CD8-positive, alpha-beta memory T cell (primary cell): ENCODE measurements around the gene ARL6IP5. TPM values are rescaled to one million over a fixed set of nuclear protein-coding genes. Genes with fewer than 3 reads are reported as not detected.

ENCODE experiments used
- CTCF ChIA-PET: fragments of 350-600 bp; sonication (Branson Sonifier 250); formaldehyde crosslinking; loops from one replicate; lab custom pipeline; 2021; ENCODE audit warnings: antibody characterized with exemption; lab: Charles Lee
- POLR2A ChIA-PET: fragments of 350-600 bp; sonication (Branson Sonifier 250); formaldehyde crosslinking; loops from one replicate; lab custom pipeline; 2021; ENCODE audit warnings: antibody characterized with exemption; lab: Charles Lee
- DNase-seq, 5 donors: peaks; one replicate each; pipeline versions ENCODE4 v3.0.0 to v3.0.0-alpha.2; 2020 to 2022; ENCODE audit warnings: mixed read lengths in 1 of 5
- H3K27ac ChIP-seq: one replicate; pipeline ENCODE4 v1.7.0; 2013; ENCODE audit warnings: low read depth, mild to moderate bottlenecking, low read length, moderate library complexity
- H3K27me3 ChIP-seq: 2 replicates; pipeline ENCODE4 v1.7.0; 2013; ENCODE audit warnings: low read length, mild to moderate bottlenecking; ENCODE audit not compliant: insufficient read depth, poor library complexity, severe bottlenecking
- H3K36me3 ChIP-seq: 2 replicates; pipeline ENCODE4 v1.7.0; 2013; ENCODE audit warnings: mild to moderate bottlenecking, low read length, moderate library complexity; ENCODE audit not compliant: insufficient read depth
- H3K4me1 ChIP-seq: 2 replicates; pipeline ENCODE4 v1.7.0; 2013; ENCODE audit warnings: mild to moderate bottlenecking, low read length, moderate library complexity; ENCODE audit not compliant: insufficient read depth
- H3K4me3 ChIP-seq: 2 replicates; pipeline ENCODE4 v1.7.0; 2013; ENCODE audit warnings: mild to moderate bottlenecking, low read length
- H3K9me3 ChIP-seq: 2 replicates; pipeline ENCODE4 v1.7.0; 2013; ENCODE audit warnings: mild to moderate bottlenecking, low read length
- H3K27ac Mint-ChIP-seq, 8 donors: one replicate each; pipeline ENCODE4 v1.8.0; 2020 to 2021; ENCODE audit warnings: mixed read lengths in 8 of 8, mild to moderate bottlenecking in 6 of 8, inconsistent platforms in 3 of 8, moderate library complexity in 3 of 8
- H3K27me3 Mint-ChIP-seq, 2 donors: one replicate each; pipeline ENCODE4 v1.8.0; 2020 to 2021; ENCODE audit warnings: mixed read lengths in 2 of 2, mild to moderate bottlenecking in 1 of 2, moderate library complexity in 1 of 2
- H3K36me3 Mint-ChIP-seq, 3 donors: one replicate each; pipeline ENCODE4 v1.8.0; 2020 to 2021; ENCODE audit warnings: mixed read lengths in 3 of 3, inconsistent platforms in 1 of 3, mild to moderate bottlenecking in 1 of 3
- H3K4me1 Mint-ChIP-seq, 3 donors: one replicate each; pipeline ENCODE4 v1.8.0; 2020 to 2021; ENCODE audit warnings: mixed read lengths in 3 of 3, inconsistent platforms in 1 of 3, mild to moderate bottlenecking in 1 of 3
- H3K4me3 Mint-ChIP-seq, 7 donors: one replicate each; pipeline ENCODE4 v1.8.0; 2020 to 2021; ENCODE audit warnings: mixed read lengths in 7 of 7, mild to moderate bottlenecking in 6 of 7, moderate library complexity in 4 of 7, inconsistent platforms in 2 of 7
- H3K9me3 Mint-ChIP-seq, 5 donors: one replicate each; pipeline ENCODE4 v1.8.0; 2020 to 2022; ENCODE audit warnings: mixed read lengths in 5 of 5, mild to moderate bottlenecking in 3 of 5, moderate library complexity in 2 of 5, inconsistent platforms in 1 of 5
- polyA plus RNA-seq: library from polyadenylated mRNA; unstranded; fragments of 300-500 nt; fragmentation: Illumina TruSeq; gene quantifications from one replicate; pipeline ENCODE4 v1.2.3, GENCODE V29; 2021
- total RNA-seq, 2 experiments: library from RNA; stranded (reverse); gene quantifications; one replicate each; pipeline ENCODE4 v1.2.3, GENCODE V29; 2021

ARL6IP5 gene
- total and polyA plus RNA-seq, 3 experiments from 2014 or later: 121 to 425 (median 124) TPM

DNA sequence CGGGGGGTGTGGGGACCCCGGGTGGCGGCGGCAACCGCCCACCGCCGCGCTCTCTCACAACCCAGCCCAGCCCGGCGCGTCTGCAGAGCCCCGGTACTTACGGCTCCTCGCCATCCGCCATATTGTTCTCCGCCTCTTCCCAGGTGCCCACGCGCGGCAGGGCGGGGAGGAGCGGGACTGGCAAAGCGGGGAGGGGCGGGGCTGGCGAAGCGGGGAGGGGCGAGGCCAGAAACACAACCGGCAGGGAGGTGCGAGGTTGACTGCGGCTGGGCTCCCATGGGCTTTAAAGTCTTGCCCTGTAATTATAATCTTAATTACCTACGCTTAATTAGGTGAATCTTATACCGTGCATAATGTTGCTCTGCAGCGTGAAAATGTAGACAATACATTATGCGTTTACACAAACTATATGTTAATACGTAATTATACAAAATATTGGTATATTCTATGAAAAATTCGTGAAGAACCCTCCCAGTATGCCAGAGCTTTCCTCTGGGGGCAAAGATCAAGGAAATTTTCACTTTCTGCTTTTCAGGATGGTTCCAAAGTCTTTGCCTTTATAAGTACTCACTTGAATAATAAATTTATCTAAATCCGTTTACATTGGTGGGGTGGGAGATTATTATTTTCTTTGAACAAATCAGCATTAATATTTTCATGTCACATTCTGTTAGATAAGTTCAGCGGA lies 4.4 kb upstream of the ARL6IP5 start, which contains the start of gene UBA3:
UBA3 (minus strand) TSS at position 133 of the 688 bp plus-strand sequence; CDS start at position 121, 12 bp downstream.
- peaks cover 0 to 30% (median 0%) of the 10 kb centered on the region in 3 donors for H3K36me3 Mint-ChIP-seq
- peak; percentile 84 to 94 (median 87) for DNase-seq
- no peaks in the 10 kb centered on the region for H3K9me3 Mint-ChIP-seq
- H3K4me1 Mint-ChIP-seq: peaks cover 70 to 77% (median 73%) of the 10 kb centered on the region in 3 donors
- CTCF ChIA-PET: no interaction called here
- peak within 1 kb of the TSS; percentile 85 for H3K4me3 ChIP-seq
- H3K27me3 ChIP-seq: no peaks in the 10 kb centered on the region
- peak within 1 kb of the TSS; percentile 69 to 98 (median 94) for H3K27ac Mint-ChIP-seq
- no peaks in the 10 kb centered on the region for H3K27me3 Mint-ChIP-seq
- POLR2A ChIA-PET: interaction anchor here (1.0 to 1.7 kb wide), 3 partner anchors 11 to 28 kb away, joined by 3 to 6 read pairs (median 3); no protein-coding TSS in a partner anchor
- H3K4me1 ChIP-seq: peaks cover 63% of the 10 kb centered on the region
- H3K27ac ChIP-seq: peak within 1 kb of the TSS; percentile 62
- no peaks in the 10 kb centered on the region for H3K9me3 ChIP-seq
- H3K36me3 ChIP-seq: no peaks in the 10 kb centered on the region
- H3K4me3 Mint-ChIP-seq: peak within 1 kb of the TSS; percentile 80 to 92 (median 87)

DNA sequence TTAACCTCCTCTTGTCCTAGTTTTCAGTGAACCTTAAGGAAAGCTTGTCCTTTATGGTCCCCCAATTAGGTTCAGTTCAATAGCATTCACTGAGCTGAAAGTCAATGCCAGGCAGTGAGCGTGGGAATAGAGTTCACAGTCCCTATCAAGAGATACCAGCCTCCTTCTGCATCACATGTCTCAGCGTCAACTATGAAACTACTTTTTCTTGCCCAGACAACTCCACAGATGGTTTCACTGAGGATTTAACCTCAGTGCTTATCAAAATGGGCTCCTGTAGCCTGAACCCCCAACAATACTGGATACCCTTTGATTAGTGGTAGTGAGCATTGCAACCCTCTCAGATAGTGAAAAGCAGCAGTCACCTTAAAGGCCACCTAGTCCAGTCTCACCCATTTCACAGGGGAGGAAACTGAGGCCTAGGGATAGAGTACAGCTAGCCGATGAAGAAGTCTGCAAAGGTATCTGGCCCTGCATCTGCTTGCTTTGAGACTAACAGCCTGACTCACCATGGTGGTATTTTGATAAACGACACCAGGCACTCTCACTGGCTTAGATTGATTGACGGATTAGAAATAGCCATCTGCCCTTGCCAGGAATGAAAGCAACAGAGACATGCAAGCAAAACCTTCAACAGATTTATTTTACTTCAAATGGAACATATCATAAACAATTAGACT lies 3.0 kb upstream of the ARL6IP5 start:
- Mint-ChIP-seq H3K4me1 (peaks cover 74 to 79% (median 77%) of the 10 kb centered on the region in 3 donors), H3K27me3 (no peaks in the 10 kb centered on the region), H3K36me3 (peaks cover 0 to 34% (median 0%) of the 10 kb centered on the region in 3 donors), H3K4me3 (peak overlapping the region; percentile 53 to 80 (median 72)), H3K27ac (peak overlapping the region; percentile 86 to 99 (median 98)), H3K9me3 (no peaks in the 10 kb centered on the region)
- no peaks in the 10 kb centered on the region for H3K27me3 ChIP-seq
- no peak for DNase-seq
- ChIA-PET CTCF (interaction anchor here (1.0 to 1.6 kb wide), 2 partner anchors 29 to 39 kb away, joined by 4 to 5 read pairs; partner anchors contain the start of gene TMF1), POLR2A (interaction anchor here (1.5 to 1.9 kb wide), 3 partner anchors 10 to 30 kb away, joined by 3 to 6 read pairs (median 5); no protein-coding TSS in a partner anchor)
- H3K9me3 ChIP-seq: no peaks in the 10 kb centered on the region
- H3K4me3 ChIP-seq: peak overlapping the region; percentile 21
- H3K4me1 ChIP-seq: peaks cover 63% of the 10 kb centered on the region
- no peak overlapping the region for H3K27ac ChIP-seq
- H3K36me3 ChIP-seq: no peaks in the 10 kb centered on the region

- H3K36me3 Mint-ChIP-seq: peaks cover 0 to 32% (median 0%) of the 10 kb centered on the region in 3 donors
- no peak overlapping the region for H3K4me3 ChIP-seq
Observed at GRCh38 chr3:69082361-69082760, 2.4 kb upstream of the ARL6IP5 start.

DNA sequence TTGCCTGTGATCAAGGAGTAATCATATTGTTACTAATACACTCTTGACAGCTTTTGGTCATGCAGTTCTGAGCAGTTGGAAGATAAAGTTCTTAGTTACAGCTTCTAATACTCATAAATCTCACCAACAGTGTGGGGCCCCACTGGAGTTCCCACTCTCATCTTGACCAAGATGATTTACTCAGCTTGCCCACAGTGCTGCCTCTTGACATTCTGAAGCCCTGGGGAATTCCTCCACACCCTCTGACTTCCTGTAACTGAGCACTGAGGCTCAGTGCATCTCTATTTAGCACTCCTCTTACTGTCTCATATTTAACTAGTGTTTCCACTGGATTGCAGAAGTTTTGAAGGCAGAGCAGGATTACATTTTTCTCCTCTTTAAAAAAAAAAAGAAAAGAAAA lies 1.9 kb upstream of the ARL6IP5 start:
- peak overlapping the region; percentile 17 for H3K27ac ChIP-seq
- H3K9me3 ChIP-seq: no peaks in the 10 kb centered on the region
- H3K27me3 Mint-ChIP-seq: no peaks in the 10 kb centered on the region
- H3K4me3 Mint-ChIP-seq: peak overlapping the region; percentile 33 to 90 (median 71)
- no peaks in the 10 kb centered on the region for H3K36me3 ChIP-seq
- H3K27ac Mint-ChIP-seq: peak overlapping the region; percentile 84 to 99 (median 98)
- peak overlapping the region; percentile 26 for H3K4me3 ChIP-seq
- peaks cover 73 to 78% (median 75%) of the 10 kb centered on the region in 3 donors for H3K4me1 Mint-ChIP-seq
- H3K36me3 Mint-ChIP-seq: peaks cover 0 to 31% (median 0%) of the 10 kb centered on the region in 3 donors
- ChIA-PET POLR2A (interaction anchor here (1.9 kb wide), 1 partner anchor 32 kb away, joined by 5 read pairs; no protein-coding TSS in a partner anchor), CTCF (interaction anchor here (1.1 to 1.6 kb wide), 2 partner anchors 30 to 38 kb away, joined by 3 to 5 read pairs; partner anchors contain the start of gene TMF1)
- no peaks in the 10 kb centered on the region for H3K27me3 ChIP-seq
- no peaks in the 10 kb centered on the region for H3K9me3 Mint-ChIP-seq
- peak; percentile 44 to 71 (median 53) for DNase-seq
- H3K4me1 ChIP-seq: peaks cover 69% of the 10 kb centered on the region

More at GRCh38 chr3:69082361-69082760, 2.4 kb upstream of the ARL6IP5 start:
- no peaks in the 10 kb centered on the region for H3K9me3 Mint-ChIP-seq
- Histone ChIP-seq H3K27me3 (no peaks in the 10 kb centered on the region), H3K9me3 (no peaks in the 10 kb centered on the region), H3K36me3 (no peaks in the 10 kb centered on the region), H3K4me1 (peaks cover 68% of the 10 kb centered on the region), H3K27ac (peak overlapping the region; percentile 17)
- H3K27me3 Mint-ChIP-seq: no peaks in the 10 kb centered on the region
- ChIA-PET POLR2A (interaction anchor here (1.9 kb wide), 1 partner anchor 31 kb away, joined by 5 read pairs; no protein-coding TSS in a partner anchor), CTCF (interaction anchor here (1.1 to 1.6 kb wide), 2 partner anchors 30 to 38 kb away, joined by 3 to 5 read pairs; partner anchors contain the start of gene TMF1)
- H3K4me3 Mint-ChIP-seq: peak overlapping the region in 5 of 7 donors; percentile 33 to 90 (median 76)
- peak overlapping the region; percentile 84 to 99 (median 98) for H3K27ac Mint-ChIP-seq
- peaks cover 74 to 78% (median 77%) of the 10 kb centered on the region in 3 donors for H3K4me1 Mint-ChIP-seq
- no peak for DNase-seq

- DNase-seq: peak in 2 of 5 donors; percentile 7 to 56
- Histone ChIP-seq H3K4me1 (peaks cover 76% of the 10 kb centered on the region), H3K36me3 (no peaks in the 10 kb centered on the region), H3K27ac (peak overlapping the region; percentile 77), H3K4me3 (peak overlapping the region; percentile 67), H3K27me3 (no peaks in the 10 kb centered on the region), H3K9me3 (no peaks in the 10 kb centered on the region)
- H3K36me3 Mint-ChIP-seq: peaks cover 0 to 36% (median 7%) of the 10 kb centered on the region in 3 donors
- ChIA-PET POLR2A (interaction anchor here (0.6 to 2.0 kb wide), 8 partner anchors 8 to 72 kb away, joined by 3 to 15 read pairs (median 6); partner anchors contain the start of genes EOGT and TMF1), CTCF (interaction anchor here (0.9 to 1.6 kb wide), 6 partner anchors 8 to 36 kb away, joined by 3 to 5 read pairs (median 4); no protein-coding TSS in a partner anchor)
- peaks cover 76 to 82% (median 81%) of the 10 kb centered on the region in 3 donors for H3K4me1 Mint-ChIP-seq
- H3K27me3 Mint-ChIP-seq: no peaks in the 10 kb centered on the region
- peak overlapping the region; percentile 93 to 99 (median 96) for H3K4me3 Mint-ChIP-seq
- no peaks in the 10 kb centered on the region for H3K9me3 Mint-ChIP-seq
- H3K27ac Mint-ChIP-seq: peak overlapping the region; percentile 89 to 99 (median 98)
Observed at GRCh38 chr3:69085168-69085832, 563 bp downstream of the ARL6IP5 start.

GRCh38 chr3:69085833-69086722 lies 1.3 kb downstream of the ARL6IP5 start:
- ChIA-PET CTCF (interaction anchor here (0.6 to 1.9 kb wide), 6 partner anchors 16 to 73 kb away, joined by 3 to 5 read pairs (median 4); no protein-coding TSS in a partner anchor), POLR2A (interaction anchor here (1.0 to 2.0 kb wide), 7 partner anchors 7 to 74 kb away, joined by 3 to 8 read pairs (median 4); partner anchors contain the start of genes EOGT and TMF1)
- Histone ChIP-seq H3K4me3 (peak overlapping the region; percentile 67), H3K9me3 (no peaks in the 10 kb centered on the region), H3K36me3 (no peaks in the 10 kb centered on the region), H3K4me1 (peaks cover 76% of the 10 kb centered on the region), H3K27ac (peak overlapping the region; percentile 77), H3K27me3 (no peaks in the 10 kb centered on the region)
- H3K4me1 Mint-ChIP-seq: peaks cover 75 to 81% (median 81%) of the 10 kb centered on the region in 3 donors
- no peaks in the 10 kb centered on the region for H3K27me3 Mint-ChIP-seq
- peaks cover 0 to 42% (median 9%) of the 10 kb centered on the region in 3 donors for H3K36me3 Mint-ChIP-seq
- H3K9me3 Mint-ChIP-seq: no peaks in the 10 kb centered on the region
- peak overlapping the region; percentile 93 to 99 (median 96) for H3K4me3 Mint-ChIP-seq
- peak overlapping the region; percentile 89 to 99 (median 98) for H3K27ac Mint-ChIP-seq
- DNase-seq: peak; percentile 37 to 81 (median 48)
